HG03159 (cell line): Measurements from ENCODE around the gene REPIN1.

ENCODE experiments used
- ATAC-seq: cut with Tn5 transposase; IDR thresholded peaks from one replicate; pipeline ENCODE4 v1.9.1; 2021; ENCODE audit warnings: mild to moderate bottlenecking, moderate library complexity; ENCODE audit not compliant: unreplicated experiment

REPIN1 gene

GRCh38 chr7:150368096-150368883 lies at the start of gene REPIN1:
TSS of gene REPIN1 (plus strand) at chr7:150368822. CDS start at chr7:150369712, 890 bp downstream.
- peak; percentile 47 for ATAC-seq

- ATAC-seq = no peak
These were observed 46.9 kb upstream of the REPIN1 start for GRCh38 chr7:150321788-150322113.

- peak; percentile 41 for ATAC-seq
These were observed 46.3 kb upstream of the REPIN1 start for GRCh38 chr7:150322114-150322832.

- ATAC-seq = peak; percentile 66
These were observed 45.6 kb upstream of the REPIN1 start, which contains the start of the genes ACTR3C and LRRC61 for GRCh38 chr7:150322833-150323681. TSS of gene ACTR3C (minus strand) at chr7:150323545. CDS start at chr7:150295296, 28,249 bp downstream. TSS of gene LRRC61 (plus strand) at chr7:150323355. CDS start at chr7:150336862, 13,507 bp downstream.

- ATAC-seq = peak; percentile 26
These were observed 44.8 kb upstream of the REPIN1 start for GRCh38 chr7:150323682-150324372.

- no peak for ATAC-seq
These were observed 44.2 kb upstream of the REPIN1 start for GRCh38 chr7:150324373-150324961.

GRCh38 chr7:150325110-150325611 lies 43.5 kb upstream of the REPIN1 start:
- no peak for ATAC-seq

GRCh38 chr7:150325901-150326300 lies 42.7 kb upstream of the REPIN1 start:
- no peak for ATAC-seq

GRCh38 chr7:150326657-150327268 lies 41.9 kb upstream of the REPIN1 start:
- no peak for ATAC-seq

- no peak for ATAC-seq
These were observed 41.3 kb upstream of the REPIN1 start for GRCh38 chr7:150327308-150327707.

GRCh38 chr7:150329331-150330120 lies 39.1 kb upstream of the REPIN1 start:
- no peak for ATAC-seq

GRCh38 chr7:150330211-150330885 lies 38.3 kb upstream of the REPIN1 start:
- no peak for ATAC-seq

- no peak for ATAC-seq
These were observed 35.6 kb upstream of the REPIN1 start for GRCh38 chr7:150332852-150333635.

GRCh38 chr7:150333659-150334058 lies 35.0 kb upstream of the REPIN1 start:
- no peak for ATAC-seq

- no peak for ATAC-seq
These were observed 34.5 kb upstream of the REPIN1 start for GRCh38 chr7:150334108-150334507.

GRCh38 chr7:150335108-150335773 lies 33.4 kb upstream of the REPIN1 start:
- no peak for ATAC-seq

- no peak for ATAC-seq
These were observed 32.9 kb upstream of the REPIN1 start for GRCh38 chr7:150335774-150336112.
